Non-pigmented ciliary epithelial cell (primary cell): ENCODE data around the gene PAK1IP1.
"Not testable (repeated sequence)": the region's sequence is repeated elsewhere in the genome, so short reads cannot be mapped to it uniquely, and the experiment has no call there.

Experiments
- DNase-seq: peaks from one replicate; pipeline ENCODE4 v3.0.0-alpha.2; 2010; ENCODE audit warnings: low read depth

Gene PAK1IP1

GRCh38 chr6:10743515-10743914 lies 48.7 kb downstream of the PAK1IP1 start:
- DNase-seq = no peak

- DNase-seq = no peak
These were observed 50.3 kb downstream of the PAK1IP1 start for GRCh38 chr6:10745116-10745515.

- DNase-seq = no peak
These were observed 52.1 kb downstream of the PAK1IP1 start for GRCh38 chr6:10746915-10747250.

GRCh38 chr6:10747251-10747972 lies 52.6 kb downstream of the PAK1IP1 start, which contains the start of gene TMEM14B:
TMEM14B (plus strand) TSS chr6:10747805; CDS start chr6:10749246, 1,441 bp downstream.
- DNase-seq = no peak

GRCh38 chr6:10749734-10750133 lies 55.0 kb downstream of the PAK1IP1 start:
- no peak for DNase-seq

- DNase-seq = not testable (repeated sequence)
These were observed 55.8 kb downstream of the PAK1IP1 start for GRCh38 chr6:10750568-10750967.

GRCh38 chr6:10751757-10752156 lies 57.0 kb downstream of the PAK1IP1 start:
- not testable (repeated sequence) for DNase-seq

GRCh38 chr6:10756085-10756484 lies 61.3 kb downstream of the PAK1IP1 start:
- DNase-seq = no peak
